Activated B cell treated with CpG ODN at 0.5 μM for 24 hours (primary cell): ENCODE data around the gene METTL27. TPM values are rescaled to one million over a fixed set of nuclear protein-coding genes. Genes with fewer than 3 reads are reported as not detected.
"Not testable (repeated sequence)": the region's sequence is repeated elsewhere in the genome, so short reads cannot be mapped to it uniquely, and the experiment has no call there.

Source experiments
- ATAC-seq: fragments of 200-7000 bp; cut with Tn5 transposase; one replicate; pipeline ENCODE4 v1.10.0; 2021; ENCODE audit warnings: low read depth, mild to moderate bottlenecking, moderate library complexity
- CTCF ChIA-PET: fragments of 350-600 bp; sonication (Branson Sonifier 250); formaldehyde crosslinking; loops from one replicate; lab custom pipeline; 2021; ENCODE audit warnings: antibody characterized with exemption; lab: Charles Lee
- POLR2A ChIA-PET: fragments of 350-600 bp; sonication (Branson Sonifier 250); formaldehyde crosslinking; loops from one replicate; lab custom pipeline; 2021; ENCODE audit warnings: antibody characterized with exemption; lab: Charles Lee
- DNase-seq: peaks from one replicate; pipeline ENCODE4 v3.0.0; 2022
- H3K27ac Mint-ChIP-seq: one replicate; pipeline ENCODE4 v1.8.0; 2020; ENCODE audit warnings: mixed read lengths
- H3K27me3 Mint-ChIP-seq: one replicate; pipeline ENCODE4 v1.8.0; 2021; ENCODE audit warnings: mixed read lengths
- H3K36me3 Mint-ChIP-seq: one replicate; pipeline ENCODE4 v1.8.0; 2021; ENCODE audit warnings: low read depth, mixed read lengths
- H3K4me1 Mint-ChIP-seq: one replicate; pipeline ENCODE4 v1.8.0; 2021; ENCODE audit warnings: mixed read lengths
- H3K4me3 Mint-ChIP-seq: one replicate; pipeline ENCODE4 v1.8.0; 2020; ENCODE audit warnings: mild to moderate bottlenecking, mixed read lengths
- H3K9me3 Mint-ChIP-seq: one replicate; pipeline ENCODE4 v1.8.0; 2020; ENCODE audit warnings: mixed read lengths
- intact Hi-C: fragments of 100-400 bp; cut with micrococcal nuclease; formaldehyde crosslinking; loops from one replicate; pipeline ENCODE4 v1.15.1; 2024
- total RNA-seq: library from RNA; stranded (reverse); gene quantifications from 2 replicates; pipeline ENCODE4 v1.2.3, GENCODE V29; 2022
- TF ChIP-seq, protein P1 (sequence below): fragments of 200-600 bp; IDR thresholded peaks from one replicate; pipeline ENCODE4 v1.8.0; 2022; ENCODE audit warnings: antibody characterized with exemption, mild to moderate bottlenecking

The METTL27 gene
- total RNA-seq, 1 donor from 2014 or later = 1.7 TPM

DNA sequence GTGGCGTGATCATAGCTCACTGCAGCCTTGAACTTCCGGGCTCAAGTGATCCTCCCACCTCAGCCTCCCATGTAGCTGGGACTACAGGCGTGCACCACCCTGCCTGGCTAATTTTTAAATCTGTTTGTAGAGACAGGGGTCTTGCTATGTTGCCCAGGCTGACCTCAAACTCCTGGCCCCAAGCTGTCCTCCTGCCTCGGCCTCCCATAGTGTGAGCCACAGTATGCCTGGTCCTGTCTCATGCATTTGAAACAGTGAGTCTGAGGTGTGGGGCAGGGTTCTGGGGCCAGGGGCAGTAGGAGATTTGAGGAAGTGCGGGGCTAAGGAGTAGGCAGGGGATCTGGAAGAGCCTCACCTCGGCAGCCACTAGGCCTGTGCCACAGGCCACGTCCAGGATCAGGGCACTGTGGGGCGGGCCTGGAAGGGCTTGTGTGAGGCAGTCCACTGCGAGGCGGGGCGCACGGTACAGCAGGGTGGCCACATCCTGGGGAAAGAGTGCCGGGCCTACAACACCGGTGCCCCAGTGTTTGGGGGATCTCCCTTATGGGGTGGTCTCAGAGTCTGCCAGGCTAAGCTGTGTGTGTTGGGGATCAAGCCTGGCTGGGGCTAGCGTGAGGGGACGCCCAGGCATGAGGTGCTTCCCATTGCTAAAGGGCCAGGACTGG is 1.5 kb downstream of the METTL27 start:
- CTCF ChIA-PET = no interaction called here
- ATAC-seq (no peak), DNase-seq (no peak)
- Mint-ChIP-seq H3K4me1 (peaks cover 23% of the 10 kb centered on the region), H3K36me3 (no peaks in the 10 kb centered on the region), H3K9me3 (no peaks in the 10 kb centered on the region), H3K27ac (no peak overlapping the region), H3K4me3 (no peak overlapping the region), H3K27me3 (no peaks in the 10 kb centered on the region)
- POLR2A ChIA-PET = interaction anchor here (0.6 kb wide), 1 partner anchor 25 kb away, joined by 5 read pairs; no protein-coding TSS in a partner anchor
- intact Hi-C loops = loop anchor here (5.0 kb wide), 2 partner anchors 104 to 174 kb away; partner anchors contain the start of genes ABHD11 and VPS37D
- TF ChIP-seq, protein P1, sequence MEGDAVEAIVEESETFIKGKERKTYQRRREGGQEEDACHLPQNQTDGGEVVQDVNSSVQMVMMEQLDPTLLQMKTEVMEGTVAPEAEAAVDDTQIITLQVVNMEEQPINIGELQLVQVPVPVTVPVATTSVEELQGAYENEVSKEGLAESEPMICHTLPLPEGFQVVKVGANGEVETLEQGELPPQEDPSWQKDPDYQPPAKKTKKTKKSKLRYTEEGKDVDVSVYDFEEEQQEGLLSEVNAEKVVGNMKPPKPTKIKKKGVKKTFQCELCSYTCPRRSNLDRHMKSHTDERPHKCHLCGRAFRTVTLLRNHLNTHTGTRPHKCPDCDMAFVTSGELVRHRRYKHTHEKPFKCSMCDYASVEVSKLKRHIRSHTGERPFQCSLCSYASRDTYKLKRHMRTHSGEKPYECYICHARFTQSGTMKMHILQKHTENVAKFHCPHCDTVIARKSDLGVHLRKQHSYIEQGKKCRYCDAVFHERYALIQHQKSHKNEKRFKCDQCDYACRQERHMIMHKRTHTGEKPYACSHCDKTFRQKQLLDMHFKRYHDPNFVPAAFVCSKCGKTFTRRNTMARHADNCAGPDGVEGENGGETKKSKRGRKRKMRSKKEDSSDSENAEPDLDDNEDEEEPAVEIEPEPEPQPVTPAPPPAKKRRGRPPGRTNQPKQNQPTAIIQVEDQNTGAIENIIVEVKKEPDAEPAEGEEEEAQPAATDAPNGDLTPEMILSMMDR = no peak

DNA sequence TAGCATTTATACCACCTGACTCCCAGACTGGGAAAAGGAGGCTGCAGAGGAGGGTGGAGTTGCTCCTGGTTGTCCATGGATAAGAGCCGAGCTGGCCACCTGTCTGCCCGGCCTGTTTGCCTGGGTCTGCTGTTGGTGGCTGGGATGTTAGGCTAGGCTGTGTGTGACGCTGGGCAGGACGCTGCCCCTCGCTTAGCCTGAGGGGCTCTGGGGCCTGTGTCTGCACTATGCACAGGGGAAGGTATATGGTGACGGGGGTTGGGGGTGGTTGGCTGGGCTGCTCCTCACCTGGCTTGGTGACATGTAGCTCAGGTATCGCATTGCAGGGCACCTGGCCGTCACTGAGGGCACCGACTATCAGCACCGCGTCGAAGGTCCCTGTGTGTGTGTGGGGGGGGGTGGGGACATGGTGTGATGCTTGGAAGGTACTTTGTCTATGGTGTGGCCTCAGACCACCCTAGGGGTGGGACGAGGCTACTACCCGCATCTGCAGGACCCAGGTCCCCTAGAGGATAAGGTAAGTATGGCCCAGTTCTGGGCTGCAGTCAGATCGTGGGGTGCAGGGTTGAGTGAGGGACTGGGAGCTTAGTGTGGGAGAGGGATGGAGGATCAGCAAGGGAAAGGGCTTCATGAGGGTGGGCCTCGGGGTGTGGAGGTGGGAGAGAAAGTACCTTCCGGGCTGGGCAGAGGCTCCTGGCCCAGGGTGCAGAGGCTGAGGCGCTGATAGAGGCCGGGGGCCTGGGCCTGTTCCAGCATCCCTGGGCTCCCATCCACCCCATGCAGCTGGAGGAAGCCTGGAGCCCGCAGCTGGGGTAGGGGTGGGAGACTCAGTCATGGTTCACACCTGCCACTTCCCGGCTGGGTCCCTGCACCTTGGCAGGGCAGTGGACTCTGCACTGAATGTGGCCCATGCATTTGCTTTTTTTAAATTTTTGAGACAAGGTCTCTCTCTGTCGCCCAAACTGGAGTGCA is 2.3 kb downstream of the METTL27 start:
- CTCF ChIA-PET = no interaction called here

DNA sequence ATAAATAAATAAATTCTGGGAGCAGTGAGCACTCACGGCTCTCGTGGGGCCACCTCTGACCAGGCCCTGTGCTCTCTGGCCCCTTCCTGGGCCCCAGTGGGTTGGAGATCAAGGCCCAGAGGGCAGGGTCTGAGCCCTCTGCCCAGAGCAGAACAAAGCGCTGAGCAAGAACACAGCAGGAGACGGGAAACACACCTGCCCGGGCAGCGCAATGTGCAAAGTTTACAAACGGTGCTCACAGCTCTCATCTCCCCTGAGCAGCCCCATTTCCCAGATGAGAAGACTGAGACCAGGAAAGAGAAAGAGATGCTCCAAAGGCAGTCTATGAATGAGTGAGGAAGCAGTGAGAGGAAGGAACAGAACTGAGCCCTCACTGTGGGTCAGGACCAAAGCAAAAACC is 3.0 kb downstream of the METTL27 start:
- Mint-ChIP-seq H3K9me3 (no peaks in the 10 kb centered on the region), H3K4me1 (peaks cover 11% of the 10 kb centered on the region), H3K27ac (no peak overlapping the region), H3K27me3 (no peaks in the 10 kb centered on the region), H3K36me3 (no peaks in the 10 kb centered on the region), H3K4me3 (no peak overlapping the region)
- TF ChIP-seq, protein P1 = no peak
- no peak for ATAC-seq
- POLR2A ChIA-PET = no interaction called here
- intact Hi-C loops = loop anchor here (2.0 kb wide), 1 partner anchor 16 kb away; no protein-coding TSS in a partner anchor
- no peak for DNase-seq
- CTCF ChIA-PET = no interaction called here

More for the DNA sequence above, 2.3 kb downstream of the METTL27 start:
- POLR2A ChIA-PET = interaction anchor here (0.6 kb wide), 1 partner anchor 24 kb away, joined by 5 read pairs; no protein-coding TSS in a partner anchor
- intact Hi-C loops = loop anchor here (2.0 to 5.0 kb wide), 3 partner anchors 15 to 173 kb away; partner anchors contain the start of genes ABHD11 and VPS37D
- TF ChIP-seq, protein P1 = no peak
- H3K27me3 Mint-ChIP-seq = no peaks in the 10 kb centered on the region
- H3K36me3 Mint-ChIP-seq = no peaks in the 10 kb centered on the region
- H3K27ac Mint-ChIP-seq = no peak overlapping the region
- no peak for DNase-seq
- peaks cover 15% of the 10 kb centered on the region for H3K4me1 Mint-ChIP-seq
- no peak for ATAC-seq
- H3K9me3 Mint-ChIP-seq = no peaks in the 10 kb centered on the region
- no peak overlapping the region for H3K4me3 Mint-ChIP-seq

GRCh38 chr7:73838642-73839041 is 3.7 kb downstream of the METTL27 start:
- TF ChIP-seq, protein P1 = no peak
- Mint-ChIP-seq H3K27ac (no peak overlapping the region), H3K36me3 (no peaks in the 10 kb centered on the region), H3K27me3 (no peaks in the 10 kb centered on the region), H3K4me1 (peaks cover 4% of the 10 kb centered on the region), H3K9me3 (no peaks in the 10 kb centered on the region), H3K4me3 (no peak overlapping the region)
- ChIA-PET CTCF (no interaction called here), POLR2A (no interaction called here)
- no peak for ATAC-seq
- no peak for DNase-seq
- intact Hi-C loops = loop anchor here (2.0 kb wide), 1 partner anchor 16 kb away; no protein-coding TSS in a partner anchor

DNA sequence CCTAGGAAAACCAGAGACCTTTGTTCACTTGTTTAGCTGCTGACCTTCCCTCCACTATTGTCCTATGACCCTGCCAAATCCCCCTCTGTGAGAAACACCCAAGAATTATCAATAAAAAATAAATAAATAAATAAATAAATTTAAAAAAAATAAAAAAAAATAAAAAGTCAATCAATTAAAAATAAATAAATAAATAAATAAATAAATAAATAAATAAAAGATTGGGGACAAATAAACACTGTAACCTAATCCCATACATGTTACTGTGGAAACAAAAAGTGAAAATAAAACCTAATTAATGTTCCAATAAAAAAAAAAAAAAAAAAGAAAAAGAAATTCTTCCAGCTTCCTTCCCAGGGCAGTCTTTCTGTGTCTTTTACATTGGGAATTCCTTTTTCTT is 5.1 kb downstream of the METTL27 start:
- H3K4me1 Mint-ChIP-seq, DNase-seq, H3K4me3 Mint-ChIP-seq, H3K27me3 Mint-ChIP-seq, POLR2A ChIA-PET, CTCF ChIA-PET, H3K27ac Mint-ChIP-seq, ATAC-seq, H3K9me3 Mint-ChIP-seq, intact Hi-C loops, H3K36me3 Mint-ChIP-seq: not testable (repeated sequence)
